ENCODE data around the gene RGS9. TPM values are rescaled to one million over a fixed set of nuclear protein-coding genes. Genes with fewer than 3 reads are reported as not detected.

Gene RGS9
- total and polyA plus RNA-seq, 2 experiments from 2014 or later: 12.8 to 29.6 TPM

DNA sequence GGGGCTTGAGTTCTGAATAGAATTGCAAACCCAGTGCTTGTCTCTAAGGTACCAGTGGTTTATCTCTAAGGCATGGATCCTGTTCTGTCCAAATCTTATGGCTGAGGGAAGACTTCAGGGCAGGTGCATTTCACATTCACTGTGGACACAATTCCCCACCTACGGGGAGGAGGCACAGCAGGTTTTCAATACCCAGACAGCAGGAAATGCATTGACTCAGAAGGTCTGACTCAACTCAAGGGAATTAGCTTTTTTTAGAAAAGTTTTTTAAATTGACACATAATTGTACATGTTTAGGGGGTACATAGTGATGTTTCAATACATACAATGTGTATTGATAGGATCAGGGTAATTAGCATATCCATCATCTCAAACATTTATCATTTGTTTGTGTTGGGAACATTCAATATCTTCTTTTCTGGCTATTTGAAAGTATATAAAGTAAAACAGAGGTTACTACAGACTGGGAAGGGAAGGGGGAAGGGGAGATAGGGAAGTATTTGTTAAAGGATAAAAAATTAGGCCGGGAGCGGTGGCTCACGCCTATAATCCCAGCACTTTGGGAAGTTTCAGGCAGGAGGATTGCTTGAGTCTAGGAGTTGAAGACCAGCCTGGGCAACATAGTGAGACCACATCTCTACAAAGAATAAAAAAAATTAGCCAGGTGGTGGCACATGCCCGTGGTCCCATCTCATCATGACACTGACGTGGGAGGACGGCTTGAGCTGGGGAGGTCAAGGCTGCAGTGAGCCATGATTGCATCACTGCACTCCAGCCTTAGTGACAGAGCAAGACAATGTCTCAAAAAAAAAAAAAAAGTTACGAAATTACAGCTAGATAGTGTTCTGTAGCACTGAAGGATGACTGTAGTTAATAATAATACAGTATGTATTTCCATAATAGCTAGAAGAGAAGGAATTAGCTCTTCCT is 54.9 kb downstream of the RGS9 start (continued):
- TF ChIP-seq, protein P1, sequence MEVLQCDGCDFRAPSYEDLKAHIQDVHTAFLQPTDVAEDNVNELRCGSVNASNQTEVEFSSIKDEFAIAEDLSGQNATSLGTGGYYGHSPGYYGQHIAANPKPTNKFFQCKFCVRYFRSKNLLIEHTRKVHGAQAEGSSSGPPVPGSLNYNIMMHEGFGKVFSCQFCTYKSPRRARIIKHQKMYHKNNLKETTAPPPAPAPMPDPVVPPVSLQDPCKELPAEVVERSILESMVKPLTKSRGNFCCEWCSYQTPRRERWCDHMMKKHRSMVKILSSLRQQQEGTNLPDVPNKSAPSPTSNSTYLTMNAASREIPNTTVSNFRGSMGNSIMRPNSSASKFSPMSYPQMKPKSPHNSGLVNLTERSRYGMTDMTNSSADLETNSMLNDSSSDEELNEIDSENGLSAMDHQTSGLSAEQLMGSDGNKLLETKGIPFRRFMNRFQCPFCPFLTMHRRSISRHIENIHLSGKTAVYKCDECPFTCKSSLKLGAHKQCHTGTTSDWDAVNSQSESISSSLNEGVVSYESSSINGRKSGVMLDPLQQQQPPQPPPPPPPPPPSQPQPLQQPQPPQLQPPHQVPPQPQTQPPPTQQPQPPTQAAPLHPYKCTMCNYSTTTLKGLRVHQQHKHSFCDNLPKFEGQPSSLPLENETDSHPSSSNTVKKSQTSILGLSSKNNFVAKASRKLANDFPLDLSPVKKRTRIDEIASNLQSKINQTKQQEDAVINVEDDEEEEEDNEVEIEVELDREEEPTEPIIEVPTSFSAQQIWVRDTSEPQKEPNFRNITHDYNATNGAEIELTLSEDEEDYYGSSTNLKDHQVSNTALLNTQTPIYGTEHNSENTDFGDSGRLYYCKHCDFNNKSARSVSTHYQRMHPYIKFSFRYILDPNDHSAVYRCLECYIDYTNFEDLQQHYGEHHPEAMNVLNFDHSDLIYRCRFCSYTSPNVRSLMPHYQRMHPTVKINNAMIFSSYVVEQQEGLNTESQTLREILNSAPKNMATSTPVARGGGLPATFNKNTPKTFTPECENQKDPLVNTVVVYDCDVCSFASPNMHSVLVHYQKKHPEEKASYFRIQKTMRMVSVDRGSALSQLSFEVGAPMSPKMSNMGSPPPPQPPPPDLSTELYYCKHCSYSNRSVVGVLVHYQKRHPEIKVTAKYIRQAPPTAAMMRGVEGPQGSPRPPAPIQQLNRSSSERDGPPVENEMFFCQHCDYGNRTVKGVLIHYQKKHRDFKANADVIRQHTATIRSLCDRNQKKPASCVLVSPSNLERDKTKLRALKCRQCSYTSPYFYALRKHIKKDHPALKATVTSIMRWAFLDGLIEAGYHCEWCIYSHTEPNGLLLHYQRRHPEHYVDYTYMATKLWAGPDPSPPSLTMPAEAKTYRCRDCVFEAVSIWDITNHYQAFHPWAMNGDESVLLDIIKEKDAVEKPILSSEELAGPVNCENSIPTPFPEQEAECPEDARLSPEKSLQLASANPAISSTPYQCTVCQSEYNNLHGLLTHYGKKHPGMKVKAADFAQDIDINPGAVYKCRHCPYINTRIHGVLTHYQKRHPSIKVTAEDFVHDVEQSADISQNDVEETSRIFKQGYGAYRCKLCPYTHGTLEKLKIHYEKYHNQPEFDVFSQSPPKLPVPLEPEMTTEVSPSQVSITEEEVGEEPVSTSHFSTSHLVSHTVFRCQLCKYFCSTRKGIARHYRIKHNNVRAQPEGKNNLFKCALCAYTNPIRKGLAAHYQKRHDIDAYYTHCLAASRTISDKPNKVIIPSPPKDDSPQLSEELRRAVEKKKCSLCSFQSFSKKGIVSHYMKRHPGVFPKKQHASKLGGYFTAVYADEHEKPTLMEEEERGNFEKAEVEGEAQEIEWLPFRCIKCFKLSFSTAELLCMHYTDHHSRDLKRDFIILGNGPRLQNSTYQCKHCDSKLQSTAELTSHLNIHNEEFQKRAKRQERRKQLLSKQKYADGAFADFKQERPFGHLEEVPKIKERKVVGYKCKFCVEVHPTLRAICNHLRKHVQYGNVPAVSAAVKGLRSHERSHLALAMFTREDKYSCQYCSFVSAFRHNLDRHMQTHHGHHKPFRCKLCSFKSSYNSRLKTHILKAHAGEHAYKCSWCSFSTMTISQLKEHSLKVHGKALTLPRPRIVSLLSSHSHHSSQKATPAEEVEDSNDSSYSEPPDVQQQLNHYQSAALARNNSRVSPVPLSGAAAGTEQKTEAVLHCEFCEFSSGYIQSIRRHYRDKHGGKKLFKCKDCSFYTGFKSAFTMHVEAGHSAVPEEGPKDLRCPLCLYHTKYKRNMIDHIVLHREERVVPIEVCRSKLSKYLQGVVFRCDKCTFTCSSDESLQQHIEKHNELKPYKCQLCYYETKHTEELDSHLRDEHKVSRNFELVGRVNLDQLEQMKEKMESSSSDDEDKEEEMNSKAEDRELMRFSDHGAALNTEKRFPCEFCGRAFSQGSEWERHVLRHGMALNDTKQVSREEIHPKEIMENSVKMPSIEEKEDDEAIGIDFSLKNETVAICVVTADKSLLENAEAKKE (CRISPR knock-in tag; IDR thresholded peaks at IDR 0.05): no peak
- TF ChIP-seq, protein P2, sequence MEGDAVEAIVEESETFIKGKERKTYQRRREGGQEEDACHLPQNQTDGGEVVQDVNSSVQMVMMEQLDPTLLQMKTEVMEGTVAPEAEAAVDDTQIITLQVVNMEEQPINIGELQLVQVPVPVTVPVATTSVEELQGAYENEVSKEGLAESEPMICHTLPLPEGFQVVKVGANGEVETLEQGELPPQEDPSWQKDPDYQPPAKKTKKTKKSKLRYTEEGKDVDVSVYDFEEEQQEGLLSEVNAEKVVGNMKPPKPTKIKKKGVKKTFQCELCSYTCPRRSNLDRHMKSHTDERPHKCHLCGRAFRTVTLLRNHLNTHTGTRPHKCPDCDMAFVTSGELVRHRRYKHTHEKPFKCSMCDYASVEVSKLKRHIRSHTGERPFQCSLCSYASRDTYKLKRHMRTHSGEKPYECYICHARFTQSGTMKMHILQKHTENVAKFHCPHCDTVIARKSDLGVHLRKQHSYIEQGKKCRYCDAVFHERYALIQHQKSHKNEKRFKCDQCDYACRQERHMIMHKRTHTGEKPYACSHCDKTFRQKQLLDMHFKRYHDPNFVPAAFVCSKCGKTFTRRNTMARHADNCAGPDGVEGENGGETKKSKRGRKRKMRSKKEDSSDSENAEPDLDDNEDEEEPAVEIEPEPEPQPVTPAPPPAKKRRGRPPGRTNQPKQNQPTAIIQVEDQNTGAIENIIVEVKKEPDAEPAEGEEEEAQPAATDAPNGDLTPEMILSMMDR (conservative IDR thresholded peaks at IDR 0.05; ENCODE audit: low read depth in 2 of 2): no peak
- TF ChIP-seq CREB1 (CRISPR knock-in tag; IDR thresholded peaks at IDR 0.05; ENCODE audit: low read depth): no peak
- no peak for TF ChIP-seq EZH2phosphoT487 (IDR thresholded peaks at IDR 0.05; ENCODE audit: unreplicated experiment)
- TF ChIP-seq STAT1 (IDR thresholded peaks at IDR 0.05; ENCODE audit: unreplicated experiment): no peak
- TF ChIP-seq ZNF331 (CRISPR knock-in tag; IDR thresholded peaks at IDR 0.05; ENCODE audit: low read depth): no peak
